NT2/D1 (cell line): ENCODE results near the gene TMC2.
"Not testable (repeated sequence)": the region's sequence is repeated elsewhere in the genome, so short reads cannot be mapped to it uniquely, and the experiment has no call there.

Experiments
- SUZ12 ChIP-seq: IDR thresholded peaks from 2 replicates; pipeline ENCODE4 v1.6.1; 2011; ENCODE audit not compliant: insufficient read length, insufficient read depth; ENCODE audit errors: extremely low read depth
- YY1 ChIP-seq: IDR thresholded peaks from 2 replicates; pipeline ENCODE4 v1.6.1; 2011; ENCODE audit not compliant: insufficient read length, insufficient read depth
- ZNF274 ChIP-seq: IDR thresholded peaks from 2 replicates; pipeline ENCODE4 v1.6.1; 2011; ENCODE audit warnings: mild to moderate bottlenecking, low read depth, low read length

GRCh38 chr20:2506426-2506825, 29.9 kb upstream of the TMC2 start:
- not testable (repeated sequence) for TF ChIP-seq SUZ12, YY1, ZNF274
